PC-9 (cell line): ENCODE measurements around the gene E4F1.

Experiments used
- CTCF ChIP-seq: fragments of 200-600 bp; sonication (generic); conservative IDR thresholded peaks from 2 replicates; pipeline ENCODE4 v1.6.1; 2017; ENCODE audit warnings: mixed run types, antibody characterized with exemption, mild to moderate bottlenecking, moderate library complexity
- EZH2 ChIP-seq: fragments of 200-600 bp; sonication (generic); IDR thresholded peaks from 2 replicates; pipeline ENCODE4 v1.8.0; 2017; ENCODE audit warnings: antibody characterized with exemption, low read depth

DNA sequence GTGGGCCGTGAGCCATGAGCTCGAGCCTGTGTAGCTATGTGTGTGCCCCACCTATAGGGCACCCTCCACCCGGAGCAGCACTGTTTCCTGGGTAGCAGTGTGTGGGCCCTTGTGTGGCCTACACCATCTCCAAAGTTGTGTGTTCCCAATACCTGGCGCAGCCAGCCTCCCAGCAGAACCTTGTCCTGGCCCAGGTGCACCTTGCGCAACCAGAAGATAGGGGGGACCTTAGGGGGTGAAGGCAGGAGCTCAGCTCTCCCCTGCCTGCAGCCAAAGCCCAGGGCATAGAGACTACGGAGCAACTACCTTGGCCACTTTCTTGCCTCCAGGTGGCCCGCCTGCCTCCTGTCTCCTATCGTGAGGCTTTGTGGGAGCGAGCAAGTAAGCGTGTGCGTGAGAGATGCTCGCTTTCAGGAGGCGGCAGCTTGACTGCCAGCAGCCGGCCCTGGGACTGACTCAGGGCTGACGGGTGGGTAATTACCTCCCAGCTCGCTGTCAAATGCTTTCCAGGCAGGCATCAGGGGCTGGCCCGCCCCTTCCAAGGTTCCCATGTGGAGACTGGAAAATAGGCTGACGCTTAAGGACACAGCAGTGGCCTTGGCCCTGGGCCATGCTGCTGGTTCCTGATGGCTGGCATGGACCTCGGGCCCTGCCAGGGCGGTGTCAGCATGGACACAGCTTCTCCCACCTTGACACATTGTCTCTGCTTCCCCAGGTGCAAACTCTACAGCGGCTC is 48.8 kb upstream of the E4F1 start:
- no peak for TF ChIP-seq CTCF
- TF ChIP-seq EZH2 = no peak
